GM19023 (cell line): Measurements from ENCODE around the gene LSAMP.

ENCODE experiments used
- ATAC-seq: cut with Tn5 transposase; IDR thresholded peaks from one replicate; pipeline ENCODE4 v1.9.1; 2021; ENCODE audit warnings: mild to moderate bottlenecking, moderate library complexity; ENCODE audit not compliant: unreplicated experiment

The LSAMP gene

DNA sequence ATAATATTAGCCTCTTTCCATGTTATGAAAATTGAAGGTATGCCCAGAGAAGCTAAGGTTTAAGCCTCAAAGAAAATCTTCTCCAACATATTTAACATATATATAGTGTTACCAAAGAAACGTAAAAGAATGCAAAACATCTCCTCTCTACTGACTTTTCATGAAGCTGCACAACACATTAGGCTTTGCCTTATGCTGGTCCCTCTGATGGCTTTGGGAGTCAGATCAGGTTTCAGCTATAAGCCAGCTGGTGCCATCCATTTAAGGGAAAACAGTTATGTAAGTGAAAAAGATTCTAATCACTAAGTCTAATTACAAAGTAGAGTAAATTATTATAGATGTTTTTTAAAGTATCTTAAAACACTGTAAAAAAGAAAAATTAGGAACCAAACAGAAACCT, 410.5 kb downstream of the LSAMP start:
- no peak for ATAC-seq

DNA sequence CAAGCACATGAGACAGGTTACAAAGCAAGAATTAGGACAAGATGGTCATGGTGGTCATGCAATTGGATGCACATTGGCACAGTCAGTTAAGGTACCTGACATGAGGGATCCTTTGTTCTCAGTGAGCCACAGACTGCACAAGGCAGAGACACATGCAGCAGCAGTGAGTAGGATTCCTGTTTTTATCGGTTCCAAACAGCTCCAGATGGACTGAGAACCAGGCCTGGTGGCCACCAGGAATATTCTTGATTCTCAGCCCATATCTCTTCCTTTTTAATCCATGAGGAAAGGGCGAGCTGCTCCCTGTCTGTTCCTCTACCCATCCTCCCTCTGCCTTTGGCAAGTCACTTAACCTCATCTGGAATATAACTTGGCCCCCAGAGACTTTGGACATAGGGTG, 411.2 kb downstream of the LSAMP start:
- no peak for ATAC-seq

DNA sequence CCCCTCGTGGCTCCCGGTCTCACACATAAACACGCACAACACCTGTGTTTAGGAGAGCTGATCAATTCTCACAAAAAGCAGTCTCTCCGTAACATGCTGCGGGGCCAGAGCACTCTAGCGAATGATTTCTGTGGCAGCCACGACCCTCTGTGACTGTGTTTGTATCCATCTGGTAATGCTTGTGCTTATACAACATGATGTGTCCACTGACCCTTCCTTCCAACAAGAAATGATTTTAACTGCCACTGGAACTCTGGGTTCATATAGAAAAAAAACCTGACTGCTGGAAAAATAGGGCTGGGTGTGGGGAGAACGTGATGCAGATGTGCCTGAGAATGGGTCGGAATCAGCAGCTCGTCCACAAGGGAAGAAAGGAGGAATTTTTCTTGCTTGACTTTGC, 411.8 kb downstream of the LSAMP start:
- no peak for ATAC-seq

DNA sequence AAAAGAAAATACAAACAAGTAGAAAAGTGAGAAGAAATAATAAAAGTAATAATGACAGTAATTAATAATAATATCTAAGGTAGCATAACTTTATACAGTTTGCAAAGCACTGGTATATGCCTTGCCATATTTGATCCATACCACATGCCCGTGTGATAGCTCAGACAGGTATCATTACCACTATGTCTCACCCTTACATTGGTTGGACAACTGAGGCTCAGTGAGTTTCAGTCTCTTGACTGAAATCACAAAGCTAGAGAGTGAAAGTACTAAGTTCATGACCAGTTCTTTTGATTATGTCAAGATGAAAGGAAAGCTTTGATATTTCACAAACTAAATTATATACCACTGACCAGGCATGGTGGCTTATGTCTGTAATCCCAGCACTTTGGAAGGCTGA, 413.1 kb downstream of the LSAMP start:
- ATAC-seq: no peak

DNA sequence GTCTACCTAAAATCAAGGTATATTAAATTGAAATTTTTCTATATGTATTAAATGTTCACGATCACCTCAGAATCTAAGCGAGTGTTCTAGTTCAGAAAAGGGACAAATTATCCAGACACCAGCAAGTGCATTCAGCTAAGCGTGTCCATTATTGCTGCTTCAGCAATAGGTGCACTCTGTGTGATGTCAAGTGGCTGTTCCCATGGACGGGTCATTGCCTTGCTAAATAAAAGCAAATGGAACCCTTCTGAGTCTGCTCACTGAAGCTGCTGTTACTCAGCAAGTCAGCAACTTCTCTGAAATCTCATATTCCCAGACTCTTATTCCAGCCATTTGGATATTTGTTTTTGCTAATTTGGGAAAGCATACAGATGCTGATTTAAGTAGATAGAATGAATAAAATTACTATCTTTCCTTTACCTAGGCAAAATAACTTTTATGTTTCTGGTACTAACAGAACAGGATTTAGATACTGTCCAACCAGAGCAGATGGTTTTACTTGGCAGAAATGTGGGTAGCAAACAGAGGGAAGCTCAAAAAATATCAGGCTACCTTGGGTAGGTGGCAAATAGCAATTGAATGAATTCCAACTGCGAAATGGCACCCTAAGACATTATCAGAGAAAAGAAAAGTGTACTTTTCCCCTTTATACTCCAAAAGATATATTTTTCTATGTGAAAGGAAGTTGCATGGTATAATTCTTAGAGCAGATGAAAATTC, 415.0 kb downstream of the LSAMP start:
- no peak for ATAC-seq

DNA sequence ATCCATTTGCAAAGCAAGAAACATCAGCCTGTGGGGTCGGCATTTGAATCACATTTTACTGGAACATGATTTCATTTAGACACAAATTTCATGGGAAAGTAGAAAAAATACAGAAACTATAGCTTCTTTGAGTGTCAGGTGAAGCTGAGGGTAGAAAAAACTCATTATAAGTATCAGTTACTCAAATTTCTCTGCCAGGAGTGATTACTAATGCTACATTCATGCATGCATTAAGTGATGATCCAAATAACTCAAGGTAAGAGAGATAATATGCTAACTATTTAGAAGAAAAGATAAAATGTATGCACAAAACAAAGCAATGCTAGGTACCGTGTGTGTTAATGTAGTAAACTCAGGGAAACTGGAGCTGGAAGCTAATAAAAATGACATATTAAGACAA, 416.0 kb downstream of the LSAMP start:
- ATAC-seq: no peak

DNA sequence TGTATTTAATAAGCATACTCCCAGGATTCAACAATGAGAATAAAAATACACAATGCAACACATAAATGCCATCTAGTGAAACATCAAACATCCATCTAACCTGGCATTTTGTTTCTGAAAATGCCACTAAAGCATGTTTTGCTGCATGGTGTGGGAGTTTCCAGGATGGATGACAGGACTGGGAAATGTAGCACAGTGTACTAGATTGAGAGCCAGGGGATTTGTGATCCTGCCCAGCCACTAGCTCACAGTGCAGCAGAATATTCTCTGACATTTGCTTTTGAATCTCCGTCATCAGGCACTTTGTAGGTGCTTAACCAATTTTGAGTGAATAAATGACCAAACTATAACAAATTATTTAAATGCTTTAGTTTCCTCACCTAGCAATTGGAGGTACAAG, 417.1 kb downstream of the LSAMP start:
- ATAC-seq: no peak

DNA sequence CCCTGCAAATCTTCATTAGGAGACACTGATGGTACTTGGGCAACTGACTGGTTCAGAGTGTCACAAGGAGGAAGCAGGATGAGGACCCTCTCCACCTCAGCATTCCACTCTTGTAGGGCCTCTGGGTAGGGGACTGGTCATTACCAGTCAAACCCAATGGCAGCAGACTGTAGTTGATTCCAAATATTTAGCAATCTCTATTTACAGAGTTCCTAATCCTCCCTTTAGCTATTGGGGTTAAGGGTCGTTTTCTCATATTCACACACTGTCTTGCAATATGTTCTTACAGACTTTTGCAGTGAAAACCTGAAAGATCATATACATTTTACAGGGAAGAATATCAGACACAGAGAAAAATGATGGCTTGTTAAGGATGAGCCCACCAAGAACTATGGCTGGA, 424.3 kb downstream of the LSAMP start:
- ATAC-seq: no peak

DNA sequence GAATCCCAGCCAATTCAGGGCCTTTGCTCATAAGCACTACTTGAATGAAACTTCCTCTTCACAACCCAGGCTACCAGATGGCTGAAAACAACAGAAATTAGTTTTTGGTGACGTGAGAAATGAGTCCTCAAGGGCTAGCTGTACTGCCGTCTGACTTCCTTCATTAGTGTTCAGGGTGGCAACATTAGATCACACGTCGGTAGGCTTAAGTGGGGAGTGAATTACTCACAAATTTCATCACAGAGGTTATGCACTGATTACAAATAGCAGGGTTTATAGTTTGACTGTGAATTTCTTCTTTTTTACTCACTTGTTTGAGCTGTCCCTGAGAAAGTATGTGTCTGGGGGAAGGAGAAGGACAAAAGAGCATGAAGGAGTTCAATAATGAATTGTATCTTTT, 424.8 kb downstream of the LSAMP start:
- ATAC-seq: peak; percentile 86

DNA sequence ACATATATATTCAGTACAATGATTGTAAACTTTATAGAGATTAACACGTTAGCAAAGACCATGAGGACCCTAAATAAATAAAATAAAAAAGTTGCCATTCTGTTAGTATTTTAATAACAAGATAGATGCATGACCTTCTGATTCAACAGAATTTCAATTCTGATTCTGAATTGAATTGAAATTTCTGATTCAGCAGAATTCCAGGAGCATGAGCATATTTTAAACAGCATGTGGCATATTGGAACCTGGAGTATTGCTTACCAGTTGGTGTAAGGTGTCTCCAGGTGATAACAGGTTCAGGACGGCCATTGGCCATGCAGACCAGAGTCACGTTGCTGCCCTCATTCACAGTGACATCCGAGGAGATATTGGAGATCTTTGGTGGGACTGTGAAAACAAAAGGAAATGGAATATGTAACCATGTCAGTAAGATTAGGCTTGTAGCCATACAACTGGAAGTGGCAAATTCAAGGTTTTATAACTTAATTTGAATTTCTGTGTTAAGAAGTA, 426.0 kb downstream of the LSAMP start:
- ATAC-seq: no peak

DNA sequence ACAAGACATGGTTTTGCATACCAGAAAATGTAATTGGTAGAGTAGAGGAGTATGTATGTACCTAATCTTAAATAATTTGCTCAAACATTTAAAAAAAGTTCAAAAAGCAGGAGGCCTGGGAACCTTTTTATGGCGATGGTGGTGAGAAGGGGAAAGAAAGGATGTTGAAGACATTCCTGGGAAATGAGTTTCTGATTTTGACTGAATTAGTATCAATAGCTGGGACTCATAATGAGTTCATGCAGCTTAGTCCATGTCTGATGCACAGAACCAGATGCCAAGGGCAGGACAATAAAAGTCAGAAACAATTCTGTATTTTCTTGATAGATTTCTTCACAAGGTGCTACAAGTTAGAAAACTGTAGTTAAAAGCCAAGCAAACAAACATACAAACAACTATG, 426.6 kb downstream of the LSAMP start:
- ATAC-seq: no peak

DNA sequence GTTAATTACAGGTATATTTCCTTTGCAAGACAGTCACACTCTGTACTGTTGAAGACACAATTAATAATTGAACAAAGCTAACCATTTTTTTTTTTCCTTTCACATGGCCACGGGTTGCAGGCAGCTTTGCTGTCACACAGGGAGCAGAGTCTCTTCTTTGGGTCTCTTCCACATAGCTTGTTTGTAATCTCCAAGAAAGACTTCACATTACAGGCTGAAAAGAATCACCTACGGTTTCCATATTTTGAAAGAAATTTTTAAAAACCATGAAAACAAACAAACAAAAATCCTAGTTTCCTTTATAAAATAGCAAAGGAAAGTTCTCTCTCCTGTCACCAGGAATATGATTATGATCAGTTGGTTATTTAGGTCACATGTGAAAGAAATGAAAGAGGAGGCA, 429.4 kb downstream of the LSAMP start:
- no peak for ATAC-seq

DNA sequence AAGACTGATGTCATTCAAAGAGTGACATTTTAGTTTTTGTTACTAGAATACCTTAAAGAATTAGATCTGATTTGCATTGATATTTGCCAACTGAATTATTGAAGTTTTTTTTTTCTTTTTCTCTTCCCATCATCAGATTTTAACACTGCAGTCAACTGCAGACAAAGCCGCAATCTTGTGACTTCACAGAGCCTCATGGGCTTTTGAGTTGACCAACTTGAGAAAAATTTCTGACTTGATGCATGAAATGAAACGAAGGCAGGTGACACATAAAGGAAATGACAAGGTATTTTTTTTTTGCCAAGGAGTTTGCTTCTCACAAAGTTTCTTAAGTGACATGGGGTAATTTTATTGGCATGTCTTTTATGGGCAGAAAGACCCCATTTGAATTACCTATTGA, 438.3 kb downstream of the LSAMP start:
- ATAC-seq: no peak

DNA sequence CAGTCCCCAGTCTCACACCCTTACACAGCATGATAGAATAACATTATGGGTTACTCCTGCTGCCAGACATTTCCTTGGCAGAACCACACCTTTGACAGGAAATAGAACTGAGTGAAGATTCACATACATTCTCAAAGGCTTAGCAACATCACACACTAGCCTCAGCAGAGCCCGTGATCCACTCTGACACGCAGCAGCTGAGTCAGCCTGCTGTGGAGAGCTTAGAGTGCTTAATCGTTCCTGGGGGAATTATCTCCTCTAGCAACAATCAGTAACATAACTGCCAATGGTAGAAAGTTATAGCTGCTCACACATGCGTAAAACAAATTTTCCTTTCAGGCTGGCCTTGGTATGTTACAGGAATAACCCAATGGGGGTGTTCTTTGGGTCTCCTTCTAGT, 439.9 kb downstream of the LSAMP start:
- ATAC-seq: no peak

DNA sequence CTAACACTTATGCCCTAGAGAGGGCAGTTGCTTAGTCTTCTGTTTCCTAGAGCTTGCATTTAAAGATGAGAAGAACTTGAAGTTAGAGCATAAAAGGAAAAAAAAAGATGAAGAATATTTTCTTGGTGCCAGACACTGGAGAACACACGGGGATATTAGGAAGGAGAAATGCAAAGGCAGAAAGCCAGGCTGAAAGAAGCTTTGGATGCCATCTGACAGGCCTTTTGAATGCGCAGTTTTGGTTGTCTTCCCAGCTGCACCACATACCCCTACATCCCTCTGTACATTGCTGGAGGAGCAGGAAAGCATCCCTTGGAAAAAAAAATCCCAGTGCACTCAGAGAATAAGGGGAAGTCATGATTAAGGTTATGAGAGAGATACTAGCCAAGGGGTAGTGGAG, 443.1 kb downstream of the LSAMP start:
- no peak for ATAC-seq

DNA sequence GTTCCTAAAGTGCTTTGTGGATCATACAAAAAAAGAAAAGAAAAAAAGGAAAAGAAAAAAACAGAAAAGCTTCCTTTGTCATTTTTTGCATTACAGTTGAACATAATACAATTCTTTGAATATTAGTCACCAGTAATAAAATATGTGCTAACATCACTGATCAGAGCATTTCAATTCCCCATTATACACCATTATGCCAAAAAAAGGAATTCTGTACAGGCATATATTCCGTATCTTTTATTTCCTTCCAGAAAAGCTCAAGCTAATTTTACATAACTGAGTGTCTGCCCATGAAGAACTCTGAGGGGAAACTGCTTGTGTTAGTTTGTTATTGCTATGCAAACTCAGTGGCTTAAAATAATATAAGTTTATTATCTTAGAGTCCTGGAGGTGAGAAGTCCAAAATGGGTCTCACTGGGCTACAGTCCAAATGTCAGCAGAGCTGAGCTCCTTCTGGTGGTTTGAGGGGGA, 444.1 kb downstream of the LSAMP start:
- ATAC-seq: no peak

DNA sequence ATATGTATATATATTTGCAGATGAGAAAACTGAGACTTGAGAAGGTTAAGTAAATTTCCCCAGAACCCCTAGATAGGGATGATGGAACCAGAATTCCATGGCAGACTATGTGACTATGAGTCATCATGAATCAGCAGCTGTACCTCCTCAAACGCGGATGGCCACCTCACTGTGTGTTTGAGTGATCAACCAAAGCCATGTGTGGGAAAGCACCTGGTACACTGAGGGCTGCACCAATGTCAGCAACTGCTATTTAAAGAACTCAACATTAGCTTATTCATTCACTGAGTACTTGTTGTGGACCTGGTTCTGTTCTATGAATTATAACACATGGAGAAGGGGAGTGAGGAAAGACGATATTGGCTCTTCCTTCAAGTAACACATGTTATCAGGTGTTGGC, 445.0 kb downstream of the LSAMP start:
- ATAC-seq: peak; percentile 93

DNA sequence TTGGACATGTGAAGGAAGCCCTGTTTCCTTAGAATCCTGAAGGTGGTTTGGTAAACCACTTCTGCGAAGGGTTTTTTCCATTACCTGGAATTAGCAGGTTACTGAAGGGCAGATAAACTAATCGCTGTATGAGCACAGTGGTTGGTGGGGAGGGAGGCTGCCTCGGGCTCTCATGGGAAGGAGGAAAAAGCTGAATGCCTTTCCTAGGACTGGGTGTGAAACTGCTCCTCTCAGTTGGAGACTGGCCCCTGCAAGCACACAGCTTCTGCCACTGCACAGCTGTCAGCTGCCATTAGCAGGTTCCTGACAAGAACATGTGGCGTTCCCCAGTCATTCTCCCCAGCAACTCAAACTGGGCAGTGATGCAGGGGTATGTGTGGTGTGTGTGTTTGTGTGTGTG, 445.7 kb downstream of the LSAMP start:
- peak; percentile 5 for ATAC-seq

DNA sequence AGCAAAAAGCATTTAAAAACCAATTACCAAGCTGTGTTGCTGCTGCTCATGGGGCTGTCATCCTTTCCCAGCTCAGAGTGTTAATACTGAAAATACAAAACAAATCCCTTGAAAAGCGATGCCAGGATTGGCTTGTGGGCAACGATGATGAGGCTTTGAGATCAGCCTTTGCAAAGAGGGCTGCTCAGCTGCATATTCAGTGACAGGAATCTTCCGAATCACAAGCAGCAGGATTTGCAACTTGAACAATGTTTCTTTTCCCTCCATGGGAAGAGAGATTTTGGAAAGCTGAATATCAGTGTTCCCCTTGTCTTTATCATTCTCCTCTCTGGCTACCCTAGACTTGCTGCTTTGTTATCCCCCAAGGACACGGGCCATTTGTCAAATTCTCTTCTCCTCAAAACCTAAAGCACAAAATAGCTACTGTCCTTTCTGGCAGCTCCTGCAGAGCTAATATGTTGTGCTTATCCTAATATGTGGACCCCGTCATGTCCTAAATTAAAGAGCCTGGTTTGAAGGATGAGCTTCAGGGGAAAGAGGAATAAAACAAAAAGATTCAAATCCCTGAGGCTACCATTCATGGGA, 446.2 kb downstream of the LSAMP start:
- ATAC-seq: no peak

DNA sequence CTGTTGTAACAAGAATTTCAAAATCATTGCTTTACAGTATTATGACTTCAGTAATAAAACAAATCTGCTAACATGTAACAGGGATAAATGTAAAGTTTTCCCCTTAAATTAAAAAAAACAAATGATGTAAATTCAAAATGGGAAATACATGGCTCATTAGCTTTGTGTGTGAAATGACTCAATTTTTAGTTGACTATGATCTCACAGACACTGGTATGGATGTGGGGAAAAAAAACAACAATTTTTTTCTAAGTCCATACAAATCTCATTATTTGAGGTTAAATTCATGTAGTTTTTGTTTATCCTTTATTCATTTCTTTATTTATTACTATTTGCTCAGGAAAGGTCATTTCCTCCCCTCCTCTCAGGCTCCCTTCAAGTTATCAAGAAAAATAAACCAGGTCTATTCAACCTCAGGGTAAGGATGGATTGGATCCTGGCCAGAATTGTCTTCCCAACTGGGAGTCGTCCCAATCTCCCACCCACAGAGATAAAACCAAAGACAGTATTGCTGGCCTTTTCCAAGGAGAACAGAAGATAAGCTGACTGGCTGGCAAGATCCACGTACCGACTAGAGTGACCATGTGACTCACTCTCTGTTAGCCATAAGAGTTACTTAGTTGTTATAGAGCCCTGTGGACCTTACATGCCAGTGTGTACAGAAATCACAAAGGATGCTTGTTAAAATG, 448.7 kb downstream of the LSAMP start:
- no peak for ATAC-seq

DNA sequence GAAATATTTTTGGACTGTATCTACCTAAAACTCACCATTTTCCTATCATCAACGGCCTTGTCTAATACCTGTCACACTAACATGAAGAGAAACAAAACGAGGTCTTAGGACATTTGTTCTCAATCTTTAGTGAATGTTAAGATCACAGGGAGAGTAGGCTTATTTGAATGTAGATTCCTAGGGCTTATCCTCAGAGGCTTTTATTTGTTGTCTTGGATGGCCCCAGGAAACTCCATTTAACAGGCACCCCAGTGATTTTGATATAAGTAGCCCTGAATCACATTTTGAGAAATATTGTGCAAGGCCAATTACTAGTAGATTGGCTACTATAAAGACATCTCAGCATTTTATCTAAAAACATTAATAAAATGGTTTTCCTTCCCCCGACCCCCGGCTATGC, 454.6 kb downstream of the LSAMP start:
- no peak for ATAC-seq
